Tibial nerve (tissue), 4 donors: ENCODE results near the gene STK17A.

Experiments
- CTCF ChIP-seq, 5 experiments: fragments of 200-600 bp in 3 of 5; fragments of 450-650 bp in 2 of 5; sonication (generic) in 3 of 5; IDR thresholded peaks; one replicate each; pipeline ENCODE4 v1.5.1; 2016 to 2019; ENCODE audit warnings: antibody characterized with exemption in 5 of 5, mild to moderate bottlenecking in 3 of 5, moderate library complexity in 2 of 5
- EP300 ChIP-seq, 2 donors: sonication (generic); formaldehyde crosslinking; IDR thresholded peaks; one replicate each; pipeline ENCODE4 v1.6.1; 2017; ENCODE audit warnings: antibody characterized with exemption in 2 of 2, mild to moderate bottlenecking in 1 of 2

DNA sequence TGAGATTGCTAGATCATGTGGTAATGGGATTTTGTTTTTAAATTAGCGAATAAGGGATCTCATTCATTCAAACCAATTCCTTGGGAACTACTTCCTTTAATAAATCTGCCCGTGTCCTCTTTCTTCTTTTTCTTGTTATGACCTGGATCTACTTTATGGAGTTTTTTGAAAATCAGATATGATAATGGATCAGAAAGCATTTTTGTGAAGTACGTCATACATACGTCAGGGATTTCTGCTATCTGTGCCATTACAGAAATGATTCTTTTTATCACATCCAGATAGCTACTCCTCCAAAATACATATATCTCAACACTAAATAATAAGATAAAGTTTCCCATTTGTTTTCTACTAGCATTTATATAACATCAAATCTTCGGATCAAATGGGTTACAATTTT lies 40.2 kb upstream of the STK17A start:
- TF ChIP-seq CTCF (IDR thresholded peaks at IDR 0.05) = no peak
- TF ChIP-seq EP300 (IDR thresholded peaks at IDR 0.05) = no peak
